GM23248 (cell line): ENCODE results near the gene LIFR.

Source experiments
- EZH2 ChIP-seq: fragments of 200-600 bp; sonication (generic); IDR thresholded peaks from 2 replicates; pipeline ENCODE4 v1.6.1; 2018; ENCODE audit warnings: antibody characterized with exemption, mild to moderate bottlenecking; ENCODE audit not compliant: insufficient read depth, poor library complexity, severe bottlenecking
- EZH2phosphoT487 ChIP-seq: fragments of 200-600 bp; sonication (generic); IDR thresholded peaks from 2 replicates; pipeline ENCODE4 v1.6.1; 2018; ENCODE audit warnings: antibody characterized with exemption, moderate library complexity, mild to moderate bottlenecking, low read depth; ENCODE audit not compliant: insufficient read depth

GRCh38 chr5:38527475-38527874 is 29.0 kb downstream of the LIFR start:
- TF ChIP-seq EZH2 = no peak
- no peak for TF ChIP-seq EZH2phosphoT487
